ENCODE results near the gene AHDC1. TPM values are rescaled to one million over a fixed set of nuclear protein-coding genes. Genes with fewer than 3 reads are reported as not detected.
A peak's percentile ranks its signal among the peaks of the same experiment; 100 is the strongest.

Gene AHDC1
- total RNA-seq, 1 donor from 2014 or later: 40.1 TPM

DNA sequence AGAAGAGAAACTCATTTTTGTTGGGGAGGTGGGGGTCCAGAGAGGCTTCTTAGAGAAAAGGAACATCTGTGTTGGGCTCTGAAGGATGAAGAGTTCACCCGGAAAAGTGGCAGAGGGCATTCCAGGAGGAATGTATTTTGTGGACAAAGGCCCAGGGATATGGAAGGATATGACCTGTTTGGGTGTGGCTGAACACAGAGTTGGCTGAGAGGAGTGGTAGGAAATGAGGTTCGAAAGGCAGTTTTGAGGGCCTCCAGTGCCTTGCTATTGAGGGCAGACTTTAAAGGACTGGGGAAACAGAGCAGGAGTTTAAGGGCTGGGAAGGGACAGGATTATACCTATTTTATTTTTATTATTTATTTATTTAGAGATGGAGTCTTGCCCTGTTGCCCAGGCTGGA, 86.6 kb downstream of the AHDC1 start:
- Histone ChIP-seq H3K9me3 (replicated peaks) (no peaks in the 10 kb centered on the region), H3K4me3 (no peak overlapping the region), H3K27me3 (ENCODE audit: low read depth) (no peaks in the 10 kb centered on the region), H3K4me1 (peaks cover 86% of the 10 kb centered on the region), H3K27ac (replicated peaks) (peak overlapping the region; percentile 72), H3K36me3 (no peaks in the 10 kb centered on the region)
- intact Hi-C loops (cut with micrococcal nuclease): no loop called here
- TF ChIP-seq CTCF (IDR thresholded peaks at IDR 0.05; ENCODE audit: borderline replicate concordance): no peak
- no peak for DNase-seq

DNA sequence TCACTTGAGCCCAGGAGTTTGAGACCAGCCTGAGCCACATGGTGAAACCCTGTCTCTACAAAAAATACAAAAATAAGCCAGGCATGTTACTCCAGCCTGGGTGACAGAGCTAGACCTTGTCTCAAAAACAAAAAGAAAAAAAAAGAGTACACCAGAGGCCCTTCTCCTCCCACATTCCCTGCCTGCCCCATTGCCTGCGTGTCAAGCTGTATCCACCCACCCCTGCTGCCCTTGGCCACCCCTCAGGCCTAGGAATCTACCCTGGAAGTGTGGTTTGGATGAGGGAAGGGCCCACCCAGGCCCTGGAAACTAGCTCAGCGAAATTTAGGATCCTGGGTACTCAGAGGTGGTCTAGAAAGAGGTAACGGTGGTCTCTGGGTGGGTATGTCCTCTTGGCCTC, 88.3 kb downstream of the AHDC1 start:
- Histone ChIP-seq H3K27ac (replicated peaks) (peak overlapping the region; percentile 20), H3K4me3 (no peak overlapping the region), H3K27me3 (ENCODE audit: low read depth) (no peaks in the 10 kb centered on the region), H3K9me3 (replicated peaks) (no peaks in the 10 kb centered on the region), H3K36me3 (no peaks in the 10 kb centered on the region), H3K4me1 (peaks cover 69% of the 10 kb centered on the region)
- DNase-seq: no peak
- TF ChIP-seq CTCF (IDR thresholded peaks at IDR 0.05; ENCODE audit: borderline replicate concordance): no peak
- intact Hi-C loops (cut with micrococcal nuclease): no loop called here

DNA sequence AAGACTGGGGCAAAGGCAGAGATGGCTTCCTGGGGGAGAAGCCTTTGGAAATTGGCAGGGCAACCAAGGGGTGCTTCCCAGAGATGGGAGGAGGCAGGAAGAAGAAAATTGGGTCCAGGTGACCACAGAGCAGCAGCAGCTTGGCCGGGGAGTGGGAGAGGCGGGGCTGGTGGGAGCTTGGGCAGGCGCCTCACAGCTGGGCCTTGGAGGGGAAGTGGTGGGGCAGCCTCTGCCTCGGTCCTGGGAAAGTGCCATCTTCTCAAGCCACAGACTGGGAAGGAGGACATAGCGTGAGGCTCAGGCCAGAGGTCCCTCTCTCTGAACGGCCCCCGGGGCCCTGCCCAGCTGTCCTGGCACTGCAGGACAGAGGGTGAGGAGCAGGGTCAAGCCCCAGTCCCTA, 90.0 kb downstream of the AHDC1 start:
- intact Hi-C loops (cut with micrococcal nuclease): no loop called here
- peak overlapping the region; percentile 72 for H3K27ac ChIP-seq (replicated peaks)
- H3K36me3 ChIP-seq: no peaks in the 10 kb centered on the region
- H3K4me1 ChIP-seq: peaks cover 52% of the 10 kb centered on the region
- TF ChIP-seq CTCF (IDR thresholded peaks at IDR 0.05; ENCODE audit: borderline replicate concordance): no peak
- no peaks in the 10 kb centered on the region for H3K9me3 ChIP-seq (replicated peaks)
- H3K4me3 ChIP-seq: no peak overlapping the region
- DNase-seq: peak; percentile 55
- H3K27me3 ChIP-seq (ENCODE audit: low read depth): no peaks in the 10 kb centered on the region

GRCh38 chr1:27513528-27513927, 90.4 kb downstream of the AHDC1 start:
- intact Hi-C loops (cut with micrococcal nuclease): no loop called here
- Histone ChIP-seq H3K27ac (replicated peaks) (peak overlapping the region; percentile 72), H3K4me1 (peaks cover 48% of the 10 kb centered on the region), H3K27me3 (ENCODE audit: low read depth) (no peaks in the 10 kb centered on the region), H3K4me3 (no peak overlapping the region), H3K9me3 (replicated peaks) (no peaks in the 10 kb centered on the region), H3K36me3 (no peaks in the 10 kb centered on the region)
- DNase-seq: peak; percentile 46
- no peak for TF ChIP-seq CTCF (IDR thresholded peaks at IDR 0.05; ENCODE audit: borderline replicate concordance)

- Histone ChIP-seq H3K4me1 (peaks cover 28% of the 10 kb centered on the region), H3K36me3 (no peaks in the 10 kb centered on the region), H3K4me3 (no peak overlapping the region), H3K27ac (replicated peaks) (peak overlapping the region; percentile 33), H3K9me3 (replicated peaks) (no peaks in the 10 kb centered on the region), H3K27me3 (ENCODE audit: low read depth) (no peaks in the 10 kb centered on the region)
- no peak for TF ChIP-seq CTCF (IDR thresholded peaks at IDR 0.05; ENCODE audit: borderline replicate concordance)
- no peak for DNase-seq
- intact Hi-C loops (cut with micrococcal nuclease): no loop called here
Observed at GRCh38 chr1:27509127-27510080, 94.5 kb downstream of the AHDC1 start.

All from left ventricle myocardium inferior (tissue), 1 donor.